Measurements from ENCODE around the gene NBPF1.
"Not testable (repeated sequence)": the region's sequence is repeated elsewhere in the genome, so short reads cannot be mapped to it uniquely, and the experiment has no call there.

DNA sequence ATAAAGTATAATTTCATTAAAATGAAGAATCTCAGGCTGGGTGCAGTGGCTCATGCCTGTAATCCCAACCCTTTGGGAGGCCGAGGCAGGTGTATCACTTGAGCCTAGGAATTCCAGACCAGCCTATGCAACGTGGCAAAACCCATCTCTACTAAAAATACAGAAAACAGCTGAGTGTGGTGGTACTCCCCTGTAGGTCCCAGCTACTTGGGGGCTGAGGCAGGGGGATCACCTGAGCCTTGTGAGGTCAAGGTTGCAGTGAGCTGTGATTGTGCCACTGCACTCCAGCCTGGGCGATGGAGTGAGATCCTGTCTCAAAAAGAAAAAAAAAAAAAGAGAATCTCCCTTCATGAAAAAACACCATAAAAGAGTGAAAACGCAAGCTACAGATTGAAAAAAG lies 2.2 kb downstream of the NBPF1 start:
- TF ChIP-seq, protein P1, sequence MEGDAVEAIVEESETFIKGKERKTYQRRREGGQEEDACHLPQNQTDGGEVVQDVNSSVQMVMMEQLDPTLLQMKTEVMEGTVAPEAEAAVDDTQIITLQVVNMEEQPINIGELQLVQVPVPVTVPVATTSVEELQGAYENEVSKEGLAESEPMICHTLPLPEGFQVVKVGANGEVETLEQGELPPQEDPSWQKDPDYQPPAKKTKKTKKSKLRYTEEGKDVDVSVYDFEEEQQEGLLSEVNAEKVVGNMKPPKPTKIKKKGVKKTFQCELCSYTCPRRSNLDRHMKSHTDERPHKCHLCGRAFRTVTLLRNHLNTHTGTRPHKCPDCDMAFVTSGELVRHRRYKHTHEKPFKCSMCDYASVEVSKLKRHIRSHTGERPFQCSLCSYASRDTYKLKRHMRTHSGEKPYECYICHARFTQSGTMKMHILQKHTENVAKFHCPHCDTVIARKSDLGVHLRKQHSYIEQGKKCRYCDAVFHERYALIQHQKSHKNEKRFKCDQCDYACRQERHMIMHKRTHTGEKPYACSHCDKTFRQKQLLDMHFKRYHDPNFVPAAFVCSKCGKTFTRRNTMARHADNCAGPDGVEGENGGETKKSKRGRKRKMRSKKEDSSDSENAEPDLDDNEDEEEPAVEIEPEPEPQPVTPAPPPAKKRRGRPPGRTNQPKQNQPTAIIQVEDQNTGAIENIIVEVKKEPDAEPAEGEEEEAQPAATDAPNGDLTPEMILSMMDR (IDR thresholded peaks at IDR 0.05), result not testable (repeated sequence)
- not testable (repeated sequence) for TF ChIP-seq POLR2A (IDR thresholded peaks at IDR 0.05)
